B cell (primary cell): Measurements from ENCODE around the gene GPX6.

ENCODE experiments used
- EZH2 ChIP-seq: IDR thresholded peaks from 2 replicates; pipeline ENCODE4 v1.6.1; 2012; ENCODE audit warnings: borderline replicate concordance, low read depth, mild to moderate bottlenecking, moderate library complexity, low read length; ENCODE audit not compliant: insufficient read depth, poor library complexity, severe bottlenecking
- TF ChIP-seq, protein P1 (sequence below): fragments of 200-600 bp; IDR thresholded peaks from one replicate; pipeline ENCODE4 v1.8.0; 2022; ENCODE audit warnings: antibody characterized with exemption, mild to moderate bottlenecking

DNA sequence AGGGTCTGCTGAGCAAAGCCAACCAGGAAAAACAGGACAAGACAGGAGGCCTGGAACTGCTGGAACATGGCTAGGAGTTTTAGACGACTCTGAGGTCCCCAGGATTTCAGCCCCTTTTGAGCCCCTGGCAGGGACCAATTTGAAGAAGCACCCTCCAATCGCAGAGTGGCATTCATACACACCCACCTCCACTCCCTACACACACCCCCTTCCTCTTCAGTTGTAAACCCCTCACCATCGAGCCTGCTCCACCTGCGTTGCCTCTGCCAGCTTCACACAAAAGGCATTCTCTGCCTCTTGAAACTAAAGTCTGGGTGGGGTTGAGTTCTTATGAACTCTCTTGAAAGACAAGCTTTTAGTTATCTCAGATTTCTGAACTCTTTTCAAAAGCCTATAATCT is at the start of gene GPX6:
- TF ChIP-seq, protein P1, sequence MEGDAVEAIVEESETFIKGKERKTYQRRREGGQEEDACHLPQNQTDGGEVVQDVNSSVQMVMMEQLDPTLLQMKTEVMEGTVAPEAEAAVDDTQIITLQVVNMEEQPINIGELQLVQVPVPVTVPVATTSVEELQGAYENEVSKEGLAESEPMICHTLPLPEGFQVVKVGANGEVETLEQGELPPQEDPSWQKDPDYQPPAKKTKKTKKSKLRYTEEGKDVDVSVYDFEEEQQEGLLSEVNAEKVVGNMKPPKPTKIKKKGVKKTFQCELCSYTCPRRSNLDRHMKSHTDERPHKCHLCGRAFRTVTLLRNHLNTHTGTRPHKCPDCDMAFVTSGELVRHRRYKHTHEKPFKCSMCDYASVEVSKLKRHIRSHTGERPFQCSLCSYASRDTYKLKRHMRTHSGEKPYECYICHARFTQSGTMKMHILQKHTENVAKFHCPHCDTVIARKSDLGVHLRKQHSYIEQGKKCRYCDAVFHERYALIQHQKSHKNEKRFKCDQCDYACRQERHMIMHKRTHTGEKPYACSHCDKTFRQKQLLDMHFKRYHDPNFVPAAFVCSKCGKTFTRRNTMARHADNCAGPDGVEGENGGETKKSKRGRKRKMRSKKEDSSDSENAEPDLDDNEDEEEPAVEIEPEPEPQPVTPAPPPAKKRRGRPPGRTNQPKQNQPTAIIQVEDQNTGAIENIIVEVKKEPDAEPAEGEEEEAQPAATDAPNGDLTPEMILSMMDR: no peak
- no peak for TF ChIP-seq EZH2
